ENCODE results near the gene CD247.

- TF ChIP-seq, protein P1, sequence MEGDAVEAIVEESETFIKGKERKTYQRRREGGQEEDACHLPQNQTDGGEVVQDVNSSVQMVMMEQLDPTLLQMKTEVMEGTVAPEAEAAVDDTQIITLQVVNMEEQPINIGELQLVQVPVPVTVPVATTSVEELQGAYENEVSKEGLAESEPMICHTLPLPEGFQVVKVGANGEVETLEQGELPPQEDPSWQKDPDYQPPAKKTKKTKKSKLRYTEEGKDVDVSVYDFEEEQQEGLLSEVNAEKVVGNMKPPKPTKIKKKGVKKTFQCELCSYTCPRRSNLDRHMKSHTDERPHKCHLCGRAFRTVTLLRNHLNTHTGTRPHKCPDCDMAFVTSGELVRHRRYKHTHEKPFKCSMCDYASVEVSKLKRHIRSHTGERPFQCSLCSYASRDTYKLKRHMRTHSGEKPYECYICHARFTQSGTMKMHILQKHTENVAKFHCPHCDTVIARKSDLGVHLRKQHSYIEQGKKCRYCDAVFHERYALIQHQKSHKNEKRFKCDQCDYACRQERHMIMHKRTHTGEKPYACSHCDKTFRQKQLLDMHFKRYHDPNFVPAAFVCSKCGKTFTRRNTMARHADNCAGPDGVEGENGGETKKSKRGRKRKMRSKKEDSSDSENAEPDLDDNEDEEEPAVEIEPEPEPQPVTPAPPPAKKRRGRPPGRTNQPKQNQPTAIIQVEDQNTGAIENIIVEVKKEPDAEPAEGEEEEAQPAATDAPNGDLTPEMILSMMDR (IDR thresholded peaks at IDR 0.05), result no peak
- TF ChIP-seq POLR2A (IDR thresholded peaks at IDR 0.05), result no peak
Observed at GRCh38 chr1:167476061-167476460, 42.3 kb downstream of the CD247 start.

All from thyroid gland (tissue), 4 donors.